Loucy (cell line): Measurements from ENCODE around the gene SLC9A2.

Experiments used
- H2AFZ ChIP-seq: fragments of 200-600 bp; sonication (generic); 2 replicates; pipeline ENCODE4 v1.6.0; 2016; ENCODE audit warnings: antibody characterized with exemption, mild to moderate bottlenecking, low read length, moderate library complexity
- H3F3A ChIP-seq: fragments of 200-600 bp; 2 replicates; pipeline ENCODE4 v1.6.0; 2016; ENCODE audit warnings: antibody characterized with exemption, low read depth, mild to moderate bottlenecking
- H3K27me3 ChIP-seq: fragments of 200-600 bp; sonication (generic); 2 replicates; pipeline ENCODE4 v1.6.1; 2014; ENCODE audit warnings: low read length, mild to moderate bottlenecking; ENCODE audit not compliant: insufficient read depth, poor library complexity, severe bottlenecking
- H3K36me3 ChIP-seq: fragments of 200-600 bp; sonication (generic); 2 replicates; pipeline ENCODE4 v1.6.1; 2016; ENCODE audit warnings: low read length; ENCODE audit not compliant: insufficient read depth
- H3K4me1 ChIP-seq: fragments of 200-600 bp; sonication (generic); 2 replicates; pipeline ENCODE4 v1.5.1; 2014; ENCODE audit warnings: low read length, mild to moderate bottlenecking; ENCODE audit not compliant: insufficient read depth, poor library complexity, severe bottlenecking
- H3K4me2 ChIP-seq: fragments of 200-600 bp; sonication (generic); 2 replicates; pipeline ENCODE4 v1.6.0; 2014; ENCODE audit warnings: antibody characterized with exemption, low read length, low read depth, mild to moderate bottlenecking; ENCODE audit not compliant: poor library complexity, severe bottlenecking
- H3K4me3 ChIP-seq: fragments of 200-600 bp; sonication (generic); 2 replicates; pipeline ENCODE4 v1.5.1; 2014; ENCODE audit warnings: low read length, mild to moderate bottlenecking, mixed read lengths; ENCODE audit not compliant: poor library complexity, severe bottlenecking
- H3K79me2 ChIP-seq: fragments of 200-600 bp; sonication (generic); 2 replicates; pipeline ENCODE4 v1.6.1; 2014; ENCODE audit warnings: low read length; ENCODE audit not compliant: insufficient read depth
- H3K9ac ChIP-seq: fragments of 200-600 bp; sonication (generic); 2 replicates; pipeline ENCODE4 v1.6.0; 2014; ENCODE audit warnings: mild to moderate bottlenecking, low read depth, low read length, moderate library complexity; ENCODE audit not compliant: poor library complexity, severe bottlenecking
- H3K9me2 ChIP-seq: fragments of 200-600 bp; sonication (generic); replicated peaks from 2 replicates; pipeline ENCODE4 v1.6.1; 2016; ENCODE audit warnings: low read depth, low read length, mixed read lengths
- H3K9me3 ChIP-seq: fragments of 200-600 bp; sonication (generic); 2 replicates; pipeline ENCODE4 v1.6.1; 2014; ENCODE audit warnings: mild to moderate bottlenecking, antibody characterized with exemption, low read length, low read depth; ENCODE audit not compliant: insufficient read depth
- H4K20me1 ChIP-seq: fragments of 200-600 bp; sonication (generic); 2 replicates; pipeline ENCODE4 v1.6.0; 2014; ENCODE audit warnings: antibody characterized with exemption, low read length, mild to moderate bottlenecking; ENCODE audit not compliant: insufficient read depth, poor library complexity, severe bottlenecking
- EZH2phosphoT487 ChIP-seq: fragments of 200-600 bp; IDR thresholded peaks from 2 replicates; pipeline ENCODE4 v1.6.1; 2018; ENCODE audit warnings: antibody characterized with exemption, mild to moderate bottlenecking, moderate library complexity, borderline replicate concordance
- TF ChIP-seq, protein P1 (sequence below): fragments of 200-600 bp; sonication (generic); conservative IDR thresholded peaks from 2 replicates; pipeline ENCODE4 v1.5.1; 2014; ENCODE audit warnings: mild to moderate bottlenecking, antibody characterized with exemption, low read length

Gene SLC9A2

DNA sequence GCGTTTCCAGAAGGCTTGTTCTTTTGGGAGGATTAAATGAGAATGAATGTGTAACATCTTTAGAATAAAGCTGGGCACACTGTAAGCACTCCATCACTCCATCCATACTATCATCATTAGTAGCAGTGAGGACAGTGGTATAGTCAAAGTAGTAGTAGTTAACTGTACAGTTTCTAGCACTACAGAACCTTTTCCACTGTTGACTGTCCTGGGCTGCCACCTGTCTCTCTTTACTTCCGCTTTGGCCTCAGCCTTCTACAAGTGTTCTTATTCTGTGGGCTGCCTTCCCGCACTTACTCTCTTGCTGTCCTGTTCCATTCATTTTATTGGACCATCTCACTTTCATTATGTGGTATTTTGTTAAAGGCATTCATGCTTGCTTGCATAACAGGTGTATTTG, 3.3 kb downstream of the SLC9A2 start:
- Histone ChIP-seq H3K79me2 (no peaks in the 10 kb centered on the region), H4K20me1 (no peaks in the 10 kb centered on the region), H3K9ac (no peak overlapping the region), H3K4me2 (no peak overlapping the region), H3K9me2 (no peaks in the 10 kb centered on the region), H3F3A (no peaks in the 10 kb centered on the region), H3K27me3 (no peaks in the 10 kb centered on the region), H3K9me3 (no peaks in the 10 kb centered on the region), H2AFZ (no peak overlapping the region), H3K36me3 (no peaks in the 10 kb centered on the region), H3K4me3 (no peak overlapping the region), H3K4me1 (no peaks in the 10 kb centered on the region)
- TF ChIP-seq, protein P1, sequence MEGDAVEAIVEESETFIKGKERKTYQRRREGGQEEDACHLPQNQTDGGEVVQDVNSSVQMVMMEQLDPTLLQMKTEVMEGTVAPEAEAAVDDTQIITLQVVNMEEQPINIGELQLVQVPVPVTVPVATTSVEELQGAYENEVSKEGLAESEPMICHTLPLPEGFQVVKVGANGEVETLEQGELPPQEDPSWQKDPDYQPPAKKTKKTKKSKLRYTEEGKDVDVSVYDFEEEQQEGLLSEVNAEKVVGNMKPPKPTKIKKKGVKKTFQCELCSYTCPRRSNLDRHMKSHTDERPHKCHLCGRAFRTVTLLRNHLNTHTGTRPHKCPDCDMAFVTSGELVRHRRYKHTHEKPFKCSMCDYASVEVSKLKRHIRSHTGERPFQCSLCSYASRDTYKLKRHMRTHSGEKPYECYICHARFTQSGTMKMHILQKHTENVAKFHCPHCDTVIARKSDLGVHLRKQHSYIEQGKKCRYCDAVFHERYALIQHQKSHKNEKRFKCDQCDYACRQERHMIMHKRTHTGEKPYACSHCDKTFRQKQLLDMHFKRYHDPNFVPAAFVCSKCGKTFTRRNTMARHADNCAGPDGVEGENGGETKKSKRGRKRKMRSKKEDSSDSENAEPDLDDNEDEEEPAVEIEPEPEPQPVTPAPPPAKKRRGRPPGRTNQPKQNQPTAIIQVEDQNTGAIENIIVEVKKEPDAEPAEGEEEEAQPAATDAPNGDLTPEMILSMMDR: no peak
- TF ChIP-seq EZH2phosphoT487: no peak

DNA sequence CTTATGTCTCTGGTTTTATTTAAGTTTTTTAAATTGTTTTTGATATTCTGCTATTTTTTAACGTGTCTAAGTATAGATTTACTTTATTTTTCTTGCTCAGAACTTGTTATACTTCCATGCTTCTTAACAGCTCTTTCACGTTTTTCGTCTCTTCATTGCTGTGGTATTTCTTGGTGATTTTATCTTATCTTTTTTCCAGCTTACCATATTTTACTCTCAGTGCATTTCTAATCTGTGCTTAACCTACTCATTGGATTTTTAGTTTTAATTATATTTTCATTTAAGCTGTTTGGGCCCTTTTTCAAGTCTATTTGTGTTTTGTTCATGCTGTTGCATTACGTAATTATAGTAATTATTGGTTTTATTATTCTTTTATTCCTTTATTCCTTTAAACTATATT, 11.1 kb downstream of the SLC9A2 start:
- Histone ChIP-seq H3K4me3 (no peak overlapping the region), H3K4me2 (no peak overlapping the region), H3K9me2 (no peaks in the 10 kb centered on the region), H3F3A (no peaks in the 10 kb centered on the region), H3K79me2 (no peaks in the 10 kb centered on the region), H3K27me3 (no peaks in the 10 kb centered on the region), H3K9ac (no peak overlapping the region), H4K20me1 (no peaks in the 10 kb centered on the region), H3K36me3 (no peaks in the 10 kb centered on the region), H3K9me3 (no peaks in the 10 kb centered on the region), H3K4me1 (no peaks in the 10 kb centered on the region), H2AFZ (no peak overlapping the region)
- no peak for TF ChIP-seq EZH2phosphoT487
- TF ChIP-seq, protein P1: no peak

DNA sequence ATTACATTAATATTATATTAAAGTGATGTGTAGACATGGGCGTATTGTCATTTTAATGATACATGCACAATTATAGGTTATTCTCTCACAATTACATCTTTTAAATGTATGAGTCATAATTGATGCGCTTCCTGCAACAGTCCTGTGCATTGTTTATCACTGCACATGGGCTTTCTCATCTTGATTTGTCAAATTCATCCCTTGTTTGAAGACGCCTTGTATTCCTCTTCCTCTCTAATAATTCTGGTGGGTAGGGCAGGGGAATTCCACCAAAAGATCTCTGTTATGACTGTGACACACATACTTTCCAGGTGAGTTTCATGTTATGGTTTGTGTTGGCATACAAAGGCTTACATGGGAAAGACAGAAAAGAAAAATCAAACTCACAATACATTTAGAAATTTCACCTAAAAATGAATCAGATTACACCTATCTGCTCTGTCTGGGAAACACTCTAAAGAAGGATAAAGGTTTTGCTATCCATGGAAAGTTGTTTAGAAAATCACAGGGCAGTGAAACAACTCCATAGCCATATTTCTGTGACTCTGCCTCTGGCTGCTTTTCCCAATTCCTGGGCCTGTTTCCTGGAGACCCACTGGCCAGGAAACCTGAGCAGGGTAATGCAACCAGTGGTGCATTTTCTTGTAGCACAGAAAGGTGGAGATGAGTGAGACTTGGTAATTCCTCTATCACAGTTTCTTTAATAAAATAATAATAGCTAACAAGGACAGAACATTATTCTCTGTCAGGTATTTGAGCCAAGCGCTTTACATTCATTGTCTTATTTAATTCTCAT, 13.2 kb downstream of the SLC9A2 start:
- TF ChIP-seq, protein P1: no peak
- no peak for TF ChIP-seq EZH2phosphoT487
- Histone ChIP-seq H4K20me1 (no peaks in the 10 kb centered on the region), H3K4me1 (no peaks in the 10 kb centered on the region), H3F3A (no peaks in the 10 kb centered on the region), H3K79me2 (no peaks in the 10 kb centered on the region), H2AFZ (no peak overlapping the region), H3K36me3 (no peaks in the 10 kb centered on the region), H3K27me3 (no peaks in the 10 kb centered on the region), H3K9me3 (no peaks in the 10 kb centered on the region), H3K9me2 (no peaks in the 10 kb centered on the region), H3K9ac (no peak overlapping the region), H3K4me2 (no peak overlapping the region), H3K4me3 (no peak overlapping the region)
